Measurements from ENCODE around the gene ACAN.

Gene ACAN

GRCh38 chr15:88802250-88802990, 816 bp upstream of the ACAN start:
- DNase-seq = no peak

- no peak for DNase-seq
Observed at GRCh38 chr15:88802991-88803240, 320 bp upstream of the ACAN start.

GRCh38 chr15:88803920-88804247, 648 bp downstream of the ACAN start:
- DNase-seq = no peak

GRCh38 chr15:88804257-88804656, 1.0 kb downstream of the ACAN start:
- no peak for DNase-seq

- DNase-seq = no peak
Observed at GRCh38 chr15:88805031-88805780, 2.0 kb downstream of the ACAN start.

GRCh38 chr15:88810446-88810845, 7.2 kb downstream of the ACAN start:
- DNase-seq = no peak

- no peak for DNase-seq
Observed at GRCh38 chr15:88812133-88812532, 8.9 kb downstream of the ACAN start.

- DNase-seq = no peak
Observed at GRCh38 chr15:88813960-88814359, 10.7 kb downstream of the ACAN start.

- DNase-seq = no peak
Observed at GRCh38 chr15:88814393-88814792, 11.2 kb downstream of the ACAN start.

GRCh38 chr15:88818920-88819319, 15.7 kb downstream of the ACAN start:
- DNase-seq = no peak

- no peak for DNase-seq
Observed at GRCh38 chr15:88821993-88822392, 18.8 kb downstream of the ACAN start.

GRCh38 chr15:88828791-88829190, 25.6 kb downstream of the ACAN start:
- no peak for DNase-seq

- no peak for DNase-seq
Observed at GRCh38 chr15:88830016-88830415, 26.8 kb downstream of the ACAN start.

- no peak for DNase-seq
Observed at GRCh38 chr15:88832820-88833730, 29.8 kb downstream of the ACAN start.

GRCh38 chr15:88833731-88834100, 30.5 kb downstream of the ACAN start:
- no peak for DNase-seq

GRCh38 chr15:88834211-88834812, 31.1 kb downstream of the ACAN start:
- DNase-seq = no peak

GRCh38 chr15:88835119-88835518, 31.9 kb downstream of the ACAN start:
- no peak for DNase-seq

GRCh38 chr15:88835646-88836045, 32.4 kb downstream of the ACAN start:
- DNase-seq = no peak

GRCh38 chr15:88838667-88839066, 35.4 kb downstream of the ACAN start:
- DNase-seq = no peak

- no peak for DNase-seq
Observed at GRCh38 chr15:88839146-88839545, 35.9 kb downstream of the ACAN start.

GRCh38 chr15:88839961-88840360, 36.7 kb downstream of the ACAN start:
- no peak for DNase-seq

GRCh38 chr15:88841236-88841635, 38.0 kb downstream of the ACAN start:
- DNase-seq = no peak

- no peak for DNase-seq
Observed at GRCh38 chr15:88842156-88842555, 38.9 kb downstream of the ACAN start.

- DNase-seq = no peak
Observed at GRCh38 chr15:88843334-88843733, 40.1 kb downstream of the ACAN start.

Data from CD4-positive, alpha-beta T cell treated with Interferon gamma for 1 hour (primary cell).